NCI-H82 treated with DMSO at 0.1 percent for 48 hours (cell line): Measurements from ENCODE around the gene HAGH.

ENCODE experiments used
- DNase-seq: peaks from one replicate; lab custom pipeline; 2025; ENCODE audit not compliant: unreplicated experiment; lab: John Stamatoyannopoulos, UW

The HAGH gene

DNA sequence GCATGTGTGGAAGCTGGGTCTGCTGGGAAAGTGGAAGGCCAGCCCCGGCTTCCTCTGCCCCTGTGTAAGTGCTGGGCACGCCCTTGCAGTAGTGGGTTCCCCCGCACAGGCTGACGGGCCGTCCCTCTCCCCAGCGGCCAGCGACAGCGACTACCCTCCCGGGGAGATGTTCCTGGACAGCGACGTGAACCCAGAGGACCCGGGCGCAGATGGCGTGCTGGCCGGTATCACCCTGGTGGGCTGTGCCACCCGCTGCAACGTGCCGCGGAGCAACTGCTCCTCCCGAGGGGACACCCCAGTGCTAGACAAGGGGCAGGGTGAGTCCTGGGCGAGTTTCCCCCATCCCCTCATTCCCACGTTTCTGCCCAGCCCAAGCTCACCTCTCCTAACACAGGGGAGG lies 60.8 kb downstream of the HAGH start:
- DNase-seq = no peak

GRCh38 chr16:1764971-1765370 lies 61.7 kb downstream of the HAGH start:
- no peak for DNase-seq

GRCh38 chr16:1763521-1764511 lies 62.8 kb downstream of the HAGH start:
- no peak for DNase-seq

- DNase-seq = no peak
Observed at GRCh38 chr16:1762879-1763520, 63.6 kb downstream of the HAGH start.

DNA sequence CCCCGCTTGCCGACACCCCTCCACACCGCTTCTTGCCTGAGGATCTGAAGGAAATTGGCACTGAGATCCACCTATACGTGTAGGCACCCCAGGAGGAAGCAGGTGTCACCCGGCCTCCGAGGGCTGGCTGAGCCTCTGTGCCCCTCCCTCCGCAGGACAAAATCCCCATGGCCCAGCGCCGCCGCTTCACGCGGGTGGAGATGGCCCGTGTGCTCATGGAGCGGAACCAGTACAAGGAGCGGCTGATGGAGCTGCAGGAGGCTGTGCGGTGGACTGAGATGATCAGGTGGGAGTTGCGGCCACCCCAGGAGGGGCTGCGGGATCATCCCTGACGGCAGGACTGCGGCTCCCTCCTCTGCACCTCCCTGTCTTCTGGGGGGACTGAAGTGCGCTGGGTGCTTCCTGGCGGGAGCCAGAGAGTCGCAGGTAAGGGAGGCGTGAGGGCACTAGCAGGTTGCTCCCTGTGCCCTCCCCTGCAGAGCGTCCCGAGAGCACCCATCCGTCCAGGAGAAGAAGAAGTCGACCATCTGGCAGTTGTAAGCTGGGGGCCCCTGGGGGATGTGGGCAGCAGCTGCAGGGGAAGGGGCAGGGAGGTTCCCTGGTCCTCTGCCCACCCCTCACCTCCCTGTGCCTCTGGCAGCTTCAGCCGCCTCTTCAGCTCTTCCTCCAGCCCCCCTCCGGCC lies 64.3 kb downstream of the HAGH start:
- DNase-seq = peak; percentile 2

DNA sequence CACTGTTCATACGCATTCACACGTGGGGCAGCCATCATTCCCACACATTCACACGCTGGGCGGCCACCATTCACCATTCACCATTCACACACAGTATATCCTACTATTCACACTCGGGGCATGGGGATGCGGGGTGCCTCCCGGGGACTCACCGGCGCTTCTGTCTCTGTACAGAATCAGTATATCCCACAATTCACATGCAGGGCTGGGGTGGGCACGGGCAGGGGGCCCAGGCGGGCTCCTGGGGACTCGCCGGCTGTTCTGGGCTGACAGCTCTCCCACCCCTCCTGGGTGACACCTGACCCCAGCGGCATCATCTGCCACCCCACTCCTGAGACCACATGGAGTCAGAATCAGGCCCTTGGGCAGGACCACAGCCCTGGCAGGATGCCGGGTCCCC lies 64.9 kb downstream of the HAGH start:
- no peak for DNase-seq

GRCh38 chr16:1760911-1761310 lies 65.7 kb downstream of the HAGH start:
- DNase-seq = no peak

GRCh38 chr16:1759511-1759910 lies 67.1 kb downstream of the HAGH start:
- DNase-seq = no peak

GRCh38 chr16:1758923-1759322 lies 67.7 kb downstream of the HAGH start:
- no peak for DNase-seq

DNA sequence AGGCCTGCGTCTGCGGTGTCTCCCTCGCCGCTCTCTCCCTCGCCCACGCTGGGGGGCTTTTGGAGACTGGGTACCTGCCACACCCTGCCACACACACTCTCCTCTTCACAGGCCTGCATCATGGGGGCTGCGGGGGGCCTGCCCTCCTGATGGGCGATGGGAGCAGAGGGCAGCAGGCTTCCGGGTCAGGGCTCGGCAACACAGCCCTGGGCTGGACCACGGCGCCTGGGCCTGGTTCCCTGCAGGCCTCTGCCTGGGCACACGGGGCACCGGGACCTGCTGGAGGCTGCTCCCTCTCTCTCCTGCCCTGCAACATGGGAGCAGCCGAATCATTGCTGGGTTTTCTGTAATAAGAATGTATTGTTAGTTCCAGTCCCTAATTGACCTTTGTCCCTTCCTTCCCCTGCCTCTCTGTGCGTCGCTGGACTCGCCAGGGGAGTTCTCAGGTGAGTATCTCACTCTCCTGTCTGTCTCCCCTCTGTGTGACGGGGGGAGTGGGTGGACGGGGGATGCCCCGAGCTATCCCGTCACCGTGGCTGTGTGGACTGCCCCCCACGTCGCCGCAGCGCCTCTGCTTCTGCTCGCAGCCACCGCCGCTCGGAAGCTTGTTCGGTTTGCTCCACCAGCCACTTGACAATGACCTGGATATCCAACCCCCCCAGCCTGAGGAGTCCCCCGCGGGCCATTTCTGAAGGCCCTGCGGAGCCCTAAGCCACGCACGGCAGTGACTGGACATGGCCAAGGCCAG lies 68.7 kb downstream of the HAGH start:
- no peak for DNase-seq
